Hepatocyte (in vitro differentiated cells): ENCODE data around the gene CCL16.

ENCODE experiments used
- EZH2phosphoT487 ChIP-seq: fragments of 200-600 bp; sonication (generic); IDR thresholded peaks from one replicate; pipeline ENCODE4 v1.6.1; 2018; ENCODE audit warnings: antibody characterized with exemption, mild to moderate bottlenecking, low read depth, moderate library complexity; ENCODE audit not compliant: unreplicated experiment, severe bottlenecking
- TF ChIP-seq, protein P1 (sequence below): fragments of 200-600 bp; sonication (generic); IDR thresholded peaks from 2 replicates; pipeline ENCODE4 v1.5.1; 2016; ENCODE audit warnings: antibody characterized with exemption, mild to moderate bottlenecking; ENCODE audit not compliant: poor library complexity

DNA sequence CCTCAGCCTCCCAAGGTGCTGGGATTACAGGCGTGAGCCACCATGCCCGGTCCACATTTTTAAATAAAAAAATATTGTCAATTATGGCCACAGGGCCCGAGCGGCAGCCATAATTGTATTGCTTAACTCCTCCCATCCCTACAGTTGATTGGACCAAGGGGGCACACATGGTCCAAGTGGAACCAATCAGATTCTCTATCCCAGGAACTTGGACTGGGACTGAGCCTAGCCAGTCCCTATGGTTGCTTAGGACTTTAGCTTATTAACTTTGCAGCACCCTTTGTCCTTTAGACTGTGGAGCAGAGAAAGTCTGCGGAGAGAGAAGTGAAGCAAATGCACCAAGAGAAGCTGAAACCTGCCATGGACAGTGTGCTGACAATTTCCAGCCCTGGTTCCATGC, 45.2 kb downstream of the CCL16 start:
- TF ChIP-seq EZH2phosphoT487 = no peak
- TF ChIP-seq, protein P1, sequence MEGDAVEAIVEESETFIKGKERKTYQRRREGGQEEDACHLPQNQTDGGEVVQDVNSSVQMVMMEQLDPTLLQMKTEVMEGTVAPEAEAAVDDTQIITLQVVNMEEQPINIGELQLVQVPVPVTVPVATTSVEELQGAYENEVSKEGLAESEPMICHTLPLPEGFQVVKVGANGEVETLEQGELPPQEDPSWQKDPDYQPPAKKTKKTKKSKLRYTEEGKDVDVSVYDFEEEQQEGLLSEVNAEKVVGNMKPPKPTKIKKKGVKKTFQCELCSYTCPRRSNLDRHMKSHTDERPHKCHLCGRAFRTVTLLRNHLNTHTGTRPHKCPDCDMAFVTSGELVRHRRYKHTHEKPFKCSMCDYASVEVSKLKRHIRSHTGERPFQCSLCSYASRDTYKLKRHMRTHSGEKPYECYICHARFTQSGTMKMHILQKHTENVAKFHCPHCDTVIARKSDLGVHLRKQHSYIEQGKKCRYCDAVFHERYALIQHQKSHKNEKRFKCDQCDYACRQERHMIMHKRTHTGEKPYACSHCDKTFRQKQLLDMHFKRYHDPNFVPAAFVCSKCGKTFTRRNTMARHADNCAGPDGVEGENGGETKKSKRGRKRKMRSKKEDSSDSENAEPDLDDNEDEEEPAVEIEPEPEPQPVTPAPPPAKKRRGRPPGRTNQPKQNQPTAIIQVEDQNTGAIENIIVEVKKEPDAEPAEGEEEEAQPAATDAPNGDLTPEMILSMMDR = no peak
